HL-60 (cell line): ENCODE results near the gene CLCA4.
A peak's percentile ranks its signal among the peaks of the same experiment; 100 is the strongest.

Source experiments
- DNase-seq, 2 experiments: peaks; one replicate each; pipeline ENCODE4 v3.0.0-alpha.2; 2010 to 2020; ENCODE audit warnings: low read depth in 1 of 2, low spot score in 1 of 2
- H3K27ac ChIP-seq: fragments of 250-450 bp; sonication (Bioruptor Pico); replicated peaks from 2 replicates; pipeline ENCODE4 v1.5.1; 2020; ENCODE audit warnings: mild to moderate bottlenecking, moderate library complexity
- H3K27me3 ChIP-seq: fragments of 250-450 bp; sonication (Bioruptor Pico); 2 replicates; pipeline ENCODE4 v1.5.1; 2021; ENCODE audit warnings: mild to moderate bottlenecking, moderate library complexity; ENCODE audit not compliant: insufficient read depth, poor library complexity, severe bottlenecking
- H3K4me3 ChIP-seq: replicated peaks from 2 replicates; pipeline ENCODE4 v1.5.1; 2011; ENCODE audit warnings: mild to moderate bottlenecking, control low read depth, low read length; ENCODE audit not compliant: insufficient read depth
- CTCF ChIP-seq: IDR thresholded peaks from one replicate; pipeline ENCODE4 v1.5.1; 2011; ENCODE audit warnings: low read length, control low read depth, inconsistent platforms; ENCODE audit not compliant: insufficient read depth
- GABPA ChIP-seq: IDR thresholded peaks from 2 replicates; pipeline ENCODE4 v1.6.1; 2012; ENCODE audit warnings: low read depth
- POLR2AphosphoS5 ChIP-seq: IDR thresholded peaks from 2 replicates; pipeline ENCODE4 v1.6.1; 2012; ENCODE audit warnings: low read depth
- REST ChIP-seq: IDR thresholded peaks from 2 replicates; pipeline ENCODE4 v1.6.1; 2012; ENCODE audit warnings: low read depth; ENCODE audit not compliant: insufficient replicate concordance
- SPI1 ChIP-seq: IDR thresholded peaks from 2 replicates; pipeline ENCODE4 v1.6.1; 2012; ENCODE audit warnings: low read depth, mild to moderate bottlenecking, borderline replicate concordance
- long read RNA-seq: library from polyadenylated mRNA; unstranded; transcript quantifications from one replicate; pipeline ENCODE4 v2.0.0, GENCODE V29; 2020

CLCA4 gene
- long read RNA-seq, partial matches to known transcripts, result 0 of 1 reads
- long read RNA-seq, other reads (novel, unspliced or antisense), result 1 of 1 reads

GRCh38 chr1:86546787-86547221, at the start of gene CLCA4:
TSS of gene CLCA4 (plus strand) at chr1:86547078. CDS start at chr1:86547120, 42 bp downstream.
- DNase-seq, result no peak
- no peak for TF ChIP-seq REST
- no peak for TF ChIP-seq POLR2AphosphoS5
- no peak for TF ChIP-seq CTCF
- TF ChIP-seq SPI1, result no peak
- no peak for TF ChIP-seq GABPA
- Histone ChIP-seq H3K4me3 (no peak within 1 kb of the TSS), H3K27ac (no peak within 1 kb of the TSS), H3K27me3 (no peaks in the 10 kb centered on the region)

GRCh38 chr1:86498281-86498680, 48.6 kb upstream of the CLCA4 start:
- H3K27me3 ChIP-seq, result peaks cover 2% of the 10 kb centered on the region
- no peak overlapping the region for H3K27ac ChIP-seq
- no peak for DNase-seq
- H3K4me3 ChIP-seq, result no peak overlapping the region
- TF ChIP-seq POLR2AphosphoS5 (no peak), SPI1 (peak; percentile 44; the same call in 1 of the 2 replicates), REST (no peak), GABPA (no peak)

- TF ChIP-seq SPI1, result no peak
- no peak for TF ChIP-seq GABPA
- TF ChIP-seq CTCF, result peak; percentile 85
- TF ChIP-seq REST, result no peak
- no peak for TF ChIP-seq POLR2AphosphoS5
- Histone ChIP-seq H3K27ac (no peak overlapping the region), H3K4me3 (no peak overlapping the region), H3K27me3 (peaks cover 1% of the 10 kb centered on the region)
- DNase-seq, result peak in 1 of 2 experiments; percentile 25
Measured at GRCh38 chr1:86499987-86500593, 46.8 kb upstream of the CLCA4 start.
